Cardiac muscle cell (in vitro differentiated cells and primary cell): Measurements from ENCODE around the gene KCNA3. TPM values are rescaled to one million over a fixed set of nuclear protein-coding genes. Genes with fewer than 3 reads are reported as not detected.

ENCODE experiments used
- DNase-seq, 2 donors: peaks; one replicate each; pipeline versions ENCODE4 v3.0.0 to v3.0.0-alpha.2; 2010 to 2017; ENCODE audit warnings: low read depth in 1 of 2, low spot score in 1 of 2
- H3K27ac ChIP-seq: fragments of 200-600 bp; sonication (generic); 2 replicates; pipeline ENCODE4 v1.5.1; 2016
- H3K27me3 ChIP-seq: fragments of 200-600 bp; sonication (generic); 2 replicates; pipeline ENCODE4 v1.6.0; 2016; ENCODE audit warnings: control low read depth
- H3K36me3 ChIP-seq: fragments of 200-600 bp; sonication (generic); 2 replicates; pipeline ENCODE4 v1.5.1; 2016; ENCODE audit warnings: control low read depth
- H3K4me1 ChIP-seq: fragments of 200-600 bp; sonication (generic); 2 replicates; pipeline ENCODE4 v1.8.1; 2017; ENCODE audit warnings: low read depth, mild to moderate bottlenecking, mixed run types
- H3K4me3 ChIP-seq: fragments of 200-600 bp; sonication (generic); 2 replicates; pipeline ENCODE4 v1.5.1; 2016; ENCODE audit warnings: mild to moderate bottlenecking
- H3K9me3 ChIP-seq: fragments of 200-600 bp; sonication (generic); 2 replicates; pipeline ENCODE4 v1.5.1; 2017; ENCODE audit warnings: low read depth, mild to moderate bottlenecking, control low read depth
- polyA plus RNA-seq: library from polyadenylated mRNA; unstranded; fragments of >200 nt; fragmentation: Nextera tagmentation; extraction: Ambion mirVana; gene quantifications from 2 replicates; pipeline ENCODE4 v1.2.1, GENCODE V29; 2016
- total RNA-seq: library from RNA; depleted of rRNA; stranded (reverse); fragments of >200 nt; gene quantifications from 2 replicates; pipeline ENCODE4 v1.2.3, GENCODE V29; 2016
- TF ChIP-seq, protein P1 (sequence below): IDR thresholded peaks from 2 replicates; pipeline ENCODE4 v1.5.1; 2012; ENCODE audit warnings: low read depth, mild to moderate bottlenecking, low read length

The KCNA3 gene
- total and polyA plus RNA-seq, 2 experiments from 2014 or later: 0.09 TPM; not detected in 1

DNA sequence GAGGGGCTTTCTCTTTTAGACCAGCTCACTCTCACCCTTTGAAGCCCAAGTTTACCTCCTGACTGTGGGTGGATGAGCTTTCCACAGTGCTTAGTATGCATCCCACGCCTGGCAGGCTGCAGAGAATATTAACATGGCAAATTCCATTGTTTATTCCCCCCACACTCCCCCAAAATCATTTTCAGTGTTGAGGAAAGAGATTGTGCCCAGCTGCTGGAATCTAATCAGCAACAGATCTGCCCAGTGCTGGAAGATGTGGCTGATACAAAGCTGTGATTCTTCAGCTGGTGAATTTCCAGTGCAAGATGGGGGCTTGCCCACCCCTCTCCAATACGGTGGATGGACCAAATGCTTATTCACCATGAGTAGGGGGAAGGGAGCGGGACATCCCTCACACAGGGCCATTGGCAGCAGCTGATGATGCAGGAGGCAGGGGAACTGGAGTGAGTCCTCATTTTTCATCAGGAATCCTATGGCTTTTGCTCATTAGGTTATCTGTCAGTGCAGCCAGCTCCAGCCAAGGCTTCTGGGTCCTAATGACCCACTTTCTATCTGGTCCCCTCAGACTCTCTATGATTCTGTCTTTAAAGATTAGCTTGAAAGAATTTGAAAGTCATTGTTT, 39.7 kb upstream of the KCNA3 start:
- Histone ChIP-seq H3K36me3 (no peaks in the 10 kb centered on the region), H3K27ac (no peak overlapping the region), H3K4me3 (no peak overlapping the region), H3K4me1 (no peaks in the 10 kb centered on the region), H3K27me3 (no peaks in the 10 kb centered on the region), H3K9me3 (no peaks in the 10 kb centered on the region)
- TF ChIP-seq, protein P1, sequence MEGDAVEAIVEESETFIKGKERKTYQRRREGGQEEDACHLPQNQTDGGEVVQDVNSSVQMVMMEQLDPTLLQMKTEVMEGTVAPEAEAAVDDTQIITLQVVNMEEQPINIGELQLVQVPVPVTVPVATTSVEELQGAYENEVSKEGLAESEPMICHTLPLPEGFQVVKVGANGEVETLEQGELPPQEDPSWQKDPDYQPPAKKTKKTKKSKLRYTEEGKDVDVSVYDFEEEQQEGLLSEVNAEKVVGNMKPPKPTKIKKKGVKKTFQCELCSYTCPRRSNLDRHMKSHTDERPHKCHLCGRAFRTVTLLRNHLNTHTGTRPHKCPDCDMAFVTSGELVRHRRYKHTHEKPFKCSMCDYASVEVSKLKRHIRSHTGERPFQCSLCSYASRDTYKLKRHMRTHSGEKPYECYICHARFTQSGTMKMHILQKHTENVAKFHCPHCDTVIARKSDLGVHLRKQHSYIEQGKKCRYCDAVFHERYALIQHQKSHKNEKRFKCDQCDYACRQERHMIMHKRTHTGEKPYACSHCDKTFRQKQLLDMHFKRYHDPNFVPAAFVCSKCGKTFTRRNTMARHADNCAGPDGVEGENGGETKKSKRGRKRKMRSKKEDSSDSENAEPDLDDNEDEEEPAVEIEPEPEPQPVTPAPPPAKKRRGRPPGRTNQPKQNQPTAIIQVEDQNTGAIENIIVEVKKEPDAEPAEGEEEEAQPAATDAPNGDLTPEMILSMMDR: no peak
- no peak for DNase-seq

DNA sequence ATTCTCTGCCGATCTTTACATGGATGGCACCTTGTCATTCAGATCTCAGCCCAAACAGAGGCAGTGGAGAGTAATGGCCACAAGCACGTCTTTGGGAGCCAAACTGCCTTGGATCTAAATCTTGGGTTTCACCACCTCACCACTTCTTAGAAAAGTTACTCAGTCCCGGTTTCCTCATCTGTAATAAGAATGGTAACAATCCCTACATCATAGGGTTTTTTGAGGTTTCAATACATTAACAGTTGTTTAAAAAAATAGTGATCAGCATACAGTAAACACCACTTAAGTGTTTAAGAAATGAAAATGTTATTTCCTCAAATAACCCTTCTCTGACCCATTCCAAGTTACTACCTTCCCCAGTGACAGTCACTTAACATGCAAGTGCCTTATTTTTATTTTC, 38.5 kb upstream of the KCNA3 start:
- Histone ChIP-seq H3K4me1 (no peaks in the 10 kb centered on the region), H3K27me3 (no peaks in the 10 kb centered on the region), H3K4me3 (no peak overlapping the region), H3K9me3 (no peaks in the 10 kb centered on the region), H3K36me3 (no peaks in the 10 kb centered on the region), H3K27ac (no peak overlapping the region)
- DNase-seq: no peak
- TF ChIP-seq, protein P1: no peak

DNA sequence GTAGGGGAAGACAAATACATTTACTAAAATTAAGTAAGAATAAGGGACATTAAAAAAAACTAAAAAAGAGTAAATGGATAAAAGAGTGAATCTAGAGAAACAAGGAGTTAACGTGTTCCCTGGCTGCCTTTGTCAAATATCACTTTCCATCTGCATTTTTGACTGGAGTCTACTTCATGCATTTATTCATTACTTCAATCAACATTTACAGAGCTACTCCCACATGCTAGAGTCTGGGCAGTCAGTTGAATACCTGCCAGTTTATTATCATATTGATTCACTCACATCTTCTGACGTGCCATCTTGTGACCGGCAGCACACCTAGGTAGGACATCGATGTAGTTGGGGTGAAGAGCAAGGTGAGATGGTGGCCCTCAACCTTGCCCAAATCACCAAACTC, 35.6 kb upstream of the KCNA3 start:
- Histone ChIP-seq H3K4me3 (no peak overlapping the region), H3K27me3 (no peaks in the 10 kb centered on the region), H3K4me1 (no peaks in the 10 kb centered on the region), H3K36me3 (no peaks in the 10 kb centered on the region), H3K27ac (no peak overlapping the region), H3K9me3 (no peaks in the 10 kb centered on the region)
- DNase-seq: no peak
- TF ChIP-seq, protein P1: no peak

DNA sequence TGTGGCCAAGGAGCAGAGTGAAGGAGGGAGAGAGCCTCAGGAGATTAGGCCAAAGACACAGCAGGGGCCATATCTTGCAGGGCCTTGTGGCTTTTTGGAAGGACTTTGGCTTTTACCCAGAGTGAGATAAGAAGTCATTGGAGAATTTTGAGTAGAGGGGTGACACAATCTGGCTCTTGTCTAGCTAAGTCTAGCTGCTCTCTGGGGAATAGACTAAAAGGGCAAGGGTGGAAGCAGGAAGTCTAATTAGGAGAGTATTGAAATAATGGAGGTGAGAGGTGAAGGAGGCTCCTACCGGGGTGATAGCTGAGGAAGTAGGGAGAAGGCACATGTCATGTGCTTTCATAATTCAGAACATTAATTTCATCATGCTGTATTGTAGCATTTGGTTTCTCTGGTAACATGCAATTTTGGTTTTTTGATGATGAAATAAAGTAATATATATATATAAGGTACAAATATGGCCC, 34.3 kb upstream of the KCNA3 start:
- TF ChIP-seq, protein P1: no peak
- no peaks in the 10 kb centered on the region for H3K9me3 ChIP-seq
- no peaks in the 10 kb centered on the region for H3K4me1 ChIP-seq
- H3K36me3 ChIP-seq: no peaks in the 10 kb centered on the region
- H3K27me3 ChIP-seq: no peaks in the 10 kb centered on the region
- no peak for DNase-seq
- no peak overlapping the region for H3K4me3 ChIP-seq
- no peak overlapping the region for H3K27ac ChIP-seq

DNA sequence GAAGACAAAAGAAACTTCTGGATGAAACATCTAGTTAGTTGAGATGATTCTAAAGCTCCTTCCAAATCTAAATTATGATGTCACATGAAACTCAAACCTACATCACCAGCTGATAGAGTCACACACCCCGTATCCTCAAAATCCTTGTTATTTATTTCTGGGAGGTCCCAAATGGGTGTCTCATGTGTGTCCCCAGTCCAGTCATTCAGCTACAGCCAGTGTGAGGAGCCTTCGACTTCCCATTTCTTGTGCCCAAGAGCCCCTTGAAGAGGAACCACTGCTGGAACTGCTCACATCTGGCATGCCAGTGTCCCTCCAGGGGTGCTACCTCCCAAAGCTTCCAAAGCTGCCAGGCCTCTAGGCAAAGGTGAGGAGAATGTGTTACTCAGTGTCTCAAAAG, 32.5 kb upstream of the KCNA3 start:
- no peaks in the 10 kb centered on the region for H3K4me1 ChIP-seq
- no peaks in the 10 kb centered on the region for H3K36me3 ChIP-seq
- no peak overlapping the region for H3K27ac ChIP-seq
- H3K9me3 ChIP-seq: no peaks in the 10 kb centered on the region
- TF ChIP-seq, protein P1: no peak
- H3K27me3 ChIP-seq: no peaks in the 10 kb centered on the region
- no peak overlapping the region for H3K4me3 ChIP-seq
- no peak for DNase-seq
